Renal pelvis (tissue), 4 donors: ENCODE measurements around the gene LSS. TPM values are rescaled to one million over a fixed set of nuclear protein-coding genes. Genes with fewer than 3 reads are reported as not detected.
A peak's percentile ranks its signal among the peaks of the same experiment; 100 is the strongest.
"Not testable (repeated sequence)": the region's sequence is repeated elsewhere in the genome, so short reads cannot be mapped to it uniquely, and the experiment has no call there.

Experiments
- DNase-seq: peaks from one replicate; pipeline ENCODE4 v3.0.0-alpha.2; 2013
- polyA plus RNA-seq, 3 donors: library from polyadenylated mRNA; unstranded; fragments of 120-200 nt; gene quantifications; one replicate each; pipeline ENCODE4 v1.2.1, GENCODE V29; 2013; ENCODE audit not compliant: insufficient read length in 3 of 3

LSS gene
- polyA plus RNA-seq, 3 donors: 33.9 to 58.9 (median 52.0) TPM

GRCh38 chr21:46155514-46156377, 72.8 kb downstream of the LSS start, which contains the start of gene FTCD:
Gene FTCD, minus strand, starts transcription at chr21:46155579. Its CDS starts 56 bp downstream, at chr21:46155523.
- no peak for DNase-seq

- DNase-seq: no peak
Observed at GRCh38 chr21:46154955-46155513, 73.5 kb downstream of the LSS start.

DNA sequence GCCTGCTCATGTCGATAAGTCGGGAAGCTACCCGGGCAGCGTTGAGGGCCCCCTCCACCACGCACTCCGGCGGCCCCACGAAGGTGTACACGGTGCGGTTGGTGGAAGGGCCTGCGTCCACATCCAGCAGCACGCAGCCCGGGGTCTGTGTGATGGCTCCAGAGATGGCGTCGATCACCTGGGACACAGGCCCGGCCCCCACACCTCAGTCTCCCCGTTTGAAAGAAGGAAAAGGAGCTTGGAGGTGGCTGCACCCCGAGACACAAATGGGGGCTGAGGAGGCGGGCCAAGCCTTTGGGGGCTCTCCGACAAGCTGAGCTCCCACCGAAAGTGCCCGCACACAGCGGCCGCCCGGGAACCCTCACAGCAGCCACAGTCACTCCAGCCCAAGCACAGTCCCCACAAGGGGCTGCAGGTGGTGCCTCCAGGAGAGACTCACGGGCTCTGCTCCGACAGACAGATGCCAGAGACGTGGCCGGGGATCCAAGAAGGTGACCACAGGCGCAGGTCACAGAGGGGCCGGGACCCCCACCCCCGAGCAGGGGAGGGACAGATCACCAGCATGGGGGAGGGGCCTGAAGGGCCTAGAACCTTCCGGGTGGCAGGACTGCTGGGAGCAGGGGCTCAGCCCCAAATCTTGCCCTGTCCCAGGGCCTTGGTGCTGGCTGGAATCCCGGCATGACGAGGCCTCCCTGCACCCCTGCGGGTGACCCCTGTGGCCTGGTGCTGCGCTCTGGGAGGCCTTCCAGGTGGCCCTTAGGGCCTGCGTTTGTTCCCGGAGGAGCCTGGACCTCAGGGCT, 74.2 kb downstream of the LSS start:
- no peak for DNase-seq

DNA sequence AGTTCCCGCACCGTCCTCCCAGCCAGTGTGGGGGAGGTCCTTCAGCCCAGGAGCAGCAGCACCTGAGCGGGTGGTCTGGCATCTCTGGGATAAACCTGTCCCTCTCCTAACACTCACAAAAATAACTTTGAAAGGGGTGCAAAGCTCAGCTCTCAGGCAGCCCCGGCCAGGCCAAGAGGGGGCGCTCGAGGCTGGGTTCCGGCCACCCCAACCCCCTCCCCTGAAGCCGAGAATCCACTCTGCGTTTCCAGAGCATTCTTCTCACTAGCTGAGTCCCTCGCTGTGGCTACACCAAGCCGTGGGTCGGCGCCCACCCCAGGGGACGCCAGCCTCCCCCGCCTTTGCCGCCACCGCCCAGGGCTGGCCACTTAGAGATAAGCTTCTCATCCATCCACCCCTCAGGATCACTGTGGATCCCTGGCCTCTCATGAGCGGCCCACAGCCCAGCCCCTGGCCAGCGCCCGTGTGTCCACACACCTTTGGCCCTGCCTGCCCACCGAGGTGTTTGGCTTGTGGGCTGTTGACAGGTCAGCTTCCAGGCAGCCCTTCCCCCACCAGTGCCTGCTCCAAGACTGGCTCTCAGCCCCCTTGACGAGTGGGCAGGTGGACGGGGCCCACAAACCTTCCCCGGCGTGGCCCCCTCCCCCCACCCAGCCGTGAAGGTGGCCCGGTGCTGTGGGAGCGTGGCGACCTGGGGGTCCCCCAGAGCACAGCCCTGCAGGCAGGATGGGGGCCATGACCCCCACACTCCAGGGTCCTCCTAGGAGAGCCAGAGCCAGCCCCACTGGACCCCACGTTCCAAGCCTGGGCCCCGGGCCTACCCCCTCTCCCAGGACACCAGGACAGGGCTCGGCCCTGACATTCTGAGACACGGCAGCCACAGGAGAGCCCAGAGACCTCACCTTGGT, 75.1 kb downstream of the LSS start:
- DNase-seq: peak; percentile 56

- no peak for DNase-seq
Observed at GRCh38 chr21:46152927-46153246, 75.7 kb downstream of the LSS start.

GRCh38 chr21:46151989-46152926, 76.3 kb downstream of the LSS start:
- no peak for DNase-seq

GRCh38 chr21:46151261-46151988, 77.1 kb downstream of the LSS start:
- no peak for DNase-seq

DNA sequence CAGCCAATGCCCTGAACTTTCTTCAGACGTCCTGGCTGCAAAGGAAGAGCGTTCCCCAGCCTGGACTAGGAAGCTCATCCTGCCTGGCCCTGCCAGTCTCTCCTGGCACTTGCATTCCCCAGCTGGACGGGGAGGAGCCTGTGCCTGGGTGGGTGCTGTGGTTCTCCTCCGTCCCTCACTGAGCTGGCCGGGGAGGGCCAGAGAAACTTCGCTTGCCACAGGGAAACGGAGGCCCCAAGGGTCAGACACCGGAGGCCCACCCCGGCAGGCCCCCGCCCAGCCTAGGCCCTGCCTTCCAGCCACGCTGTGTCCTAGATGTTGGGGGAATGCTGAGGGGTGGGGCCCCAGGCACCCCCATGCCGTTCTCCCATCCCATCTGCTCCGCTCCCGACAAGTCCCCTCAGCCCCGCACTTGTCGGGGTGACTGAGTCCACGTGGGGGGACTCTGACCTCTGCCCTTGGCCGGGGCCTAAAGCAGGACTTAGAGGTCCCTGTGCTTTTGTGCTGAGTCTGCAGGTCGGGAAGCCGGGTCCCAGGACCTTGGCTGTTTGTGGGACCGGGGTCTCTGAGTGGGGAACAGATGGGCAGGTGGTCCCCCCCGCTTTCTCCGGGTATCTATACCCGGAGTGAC, 78.0 kb downstream of the LSS start:
- no peak for DNase-seq

DNA sequence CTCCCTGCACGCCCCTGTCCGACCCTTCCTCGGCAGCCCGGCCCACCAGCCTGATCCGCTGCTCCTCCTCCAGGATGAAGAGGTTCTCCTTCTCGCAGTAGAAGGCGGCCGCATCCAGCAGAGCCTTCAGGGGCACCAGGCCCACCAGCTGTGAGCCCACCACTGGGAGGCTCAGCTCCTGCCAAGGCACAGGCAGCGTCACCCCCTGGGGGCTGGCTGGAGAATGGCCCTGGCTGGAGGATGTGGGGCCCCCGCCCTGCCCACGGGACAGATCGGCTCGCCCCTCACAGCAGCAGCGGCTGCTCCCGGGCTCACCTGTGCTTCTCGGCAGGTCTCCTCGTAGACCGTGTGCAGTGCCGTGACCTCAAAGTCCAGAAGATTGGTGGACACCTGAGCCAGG, 78.5 kb downstream of the LSS start:
- no peak for DNase-seq

- no peak for DNase-seq
Observed at GRCh38 chr21:46149205-46149901, 79.2 kb downstream of the LSS start.

- DNase-seq: no peak
Observed at GRCh38 chr21:46148106-46148505, 80.5 kb downstream of the LSS start.

GRCh38 chr21:46147429-46147828, 81.1 kb downstream of the LSS start:
- not testable (repeated sequence) for DNase-seq

- DNase-seq: no peak
Observed at GRCh38 chr21:46146856-46147255, 81.7 kb downstream of the LSS start.

DNA sequence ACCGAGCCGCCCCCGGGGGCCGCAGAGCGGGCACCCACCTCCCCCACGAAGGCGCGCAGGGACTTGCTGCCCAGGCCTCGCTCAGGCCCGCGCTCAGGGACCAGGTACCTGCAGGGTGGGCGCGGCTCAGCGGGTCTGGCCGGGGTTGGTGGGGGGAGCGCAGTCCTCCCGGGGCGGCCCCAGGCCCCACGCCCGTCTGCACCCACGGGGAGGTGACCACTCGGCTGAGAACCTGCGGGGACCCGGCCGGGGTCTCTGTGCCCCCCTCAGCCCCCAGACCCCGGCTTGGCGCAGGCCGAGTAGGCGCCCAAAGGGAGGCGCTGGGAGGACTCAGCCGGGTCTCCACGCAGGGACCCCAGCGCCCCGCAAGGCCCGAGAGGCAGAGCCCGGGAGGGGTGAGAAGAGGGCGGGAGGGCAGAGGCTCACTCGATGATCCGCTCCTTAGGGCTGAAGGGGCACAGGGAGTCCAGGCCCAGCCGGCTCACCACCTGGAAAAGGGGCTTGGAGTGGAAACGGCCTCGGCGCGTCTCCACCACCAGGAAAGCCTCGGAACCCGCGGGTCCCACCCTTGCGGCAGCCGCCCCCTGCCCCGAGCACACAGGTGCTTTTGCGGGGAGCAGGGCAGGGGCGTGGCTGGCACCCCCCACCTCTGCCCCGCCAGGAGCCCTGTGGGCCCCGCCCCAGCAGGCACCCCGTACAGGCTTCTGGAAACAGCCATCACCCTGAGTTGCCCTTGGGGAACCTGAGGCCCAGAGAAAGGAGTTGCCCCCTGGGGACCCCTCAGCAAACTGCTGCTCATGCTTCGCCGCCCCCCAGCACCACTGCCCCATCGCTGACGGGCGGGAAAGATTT, 82.5 kb downstream of the LSS start:
- DNase-seq: no peak

DNA sequence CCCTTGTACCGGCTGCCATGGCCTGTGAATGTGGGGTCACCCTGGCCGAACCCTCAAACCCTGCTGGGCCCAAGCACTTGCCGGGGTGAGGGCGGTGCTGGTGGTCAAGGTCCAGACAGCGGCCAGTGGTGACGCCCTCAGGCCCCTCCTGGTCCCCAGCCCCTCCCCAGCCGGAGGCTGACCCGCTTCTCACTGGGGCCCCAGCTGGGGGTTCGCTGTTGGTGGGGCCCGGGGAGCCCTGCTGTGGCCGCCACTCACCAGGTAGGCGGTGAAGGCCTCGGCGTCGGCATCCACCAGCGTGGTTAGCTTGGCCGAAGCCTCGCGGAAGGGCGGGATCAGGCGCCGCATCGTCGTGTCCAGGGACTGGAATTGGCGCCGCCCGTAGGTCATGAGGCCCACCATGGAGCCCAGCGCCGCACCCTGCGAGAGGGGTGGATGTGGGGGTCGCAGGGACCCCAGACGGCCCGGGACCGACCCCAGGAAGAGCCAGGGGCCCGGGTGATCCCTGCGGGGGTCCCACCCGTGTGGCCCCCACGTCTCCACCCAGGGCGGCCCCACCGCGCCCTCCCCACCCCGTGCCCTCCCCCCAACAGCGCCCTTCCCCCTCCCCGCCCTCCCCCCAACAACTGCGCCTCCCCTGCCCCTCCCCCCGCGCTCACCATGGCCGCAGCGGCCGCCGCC, 83.3 kb downstream of the LSS start:
- DNase-seq: no peak

DNA sequence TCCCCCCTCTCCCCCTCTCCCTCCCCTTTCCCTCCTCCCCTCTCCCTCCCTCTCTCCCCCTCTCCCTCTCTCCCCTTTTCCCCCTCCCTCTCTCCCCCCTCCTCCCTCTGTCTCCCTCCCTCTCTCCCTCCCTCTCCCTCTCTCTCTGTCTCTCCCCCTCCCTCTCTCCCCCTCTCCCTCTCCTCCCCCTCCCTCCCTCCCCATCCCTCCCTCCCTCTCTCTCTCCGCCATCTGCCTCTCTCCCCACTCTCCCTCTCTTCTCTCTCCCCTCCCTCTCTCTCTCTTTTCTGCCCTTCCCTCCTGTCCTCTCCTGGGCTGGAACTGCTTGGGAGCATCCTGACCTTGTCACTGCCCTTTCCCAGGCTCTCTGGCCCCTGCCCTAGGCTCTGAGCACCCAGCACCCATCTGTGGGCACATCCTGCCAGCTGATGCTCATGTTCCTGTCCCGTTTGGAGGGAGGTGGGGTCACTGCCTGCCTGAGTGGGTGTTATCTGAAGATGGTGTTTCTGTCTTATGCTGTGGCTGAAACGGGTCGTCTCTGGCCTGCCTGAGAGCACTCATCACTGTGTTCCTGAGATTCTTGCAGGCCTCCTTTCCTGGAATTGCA, 84.0 kb downstream of the LSS start:
- DNase-seq: no peak
